OCI-LY3 (cell line): ENCODE measurements around the gene LARGE1.

Experiments
- CTCF ChIP-seq: fragments of 200-600, 300-600 bp; sonication (generic); IDR thresholded peaks from 2 replicates; pipeline ENCODE4 v1.5.1; 2014; ENCODE audit warnings: antibody characterized with exemption, low read length, low read depth
- EZH2phosphoT487 ChIP-seq: fragments of 200-600 bp; shearing (Covaris generic); IDR thresholded peaks from 2 replicates; pipeline ENCODE4 v1.6.1; 2018; ENCODE audit warnings: antibody characterized with exemption, mixed run types, low read depth

GRCh38 chr22:33931406-33931805 lies 11.1 kb upstream of the LARGE1 start:
- TF ChIP-seq CTCF (no peak), EZH2phosphoT487 (no peak)
